ENCODE data around the gene SAMD4B.

DNA sequence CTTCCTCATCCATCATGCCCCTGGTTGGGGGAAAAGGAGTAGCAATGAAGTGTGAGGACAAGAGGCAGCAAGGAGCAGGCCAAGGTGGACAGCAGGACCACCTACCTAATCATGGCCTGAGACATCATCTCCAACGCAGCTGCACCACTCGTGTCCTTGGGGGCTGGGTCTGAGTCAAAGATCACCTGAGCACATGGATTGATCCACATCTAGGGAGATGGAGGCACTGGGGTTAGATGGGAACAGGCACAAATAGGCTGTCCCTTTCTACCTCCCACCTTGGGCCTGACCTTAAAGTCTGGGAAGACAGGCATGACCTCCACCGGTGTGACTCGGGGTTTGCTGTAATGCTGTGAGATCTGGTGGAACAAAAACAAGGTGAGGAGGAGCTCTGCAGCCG is 46.4 kb downstream of the SAMD4B start:
- TF ChIP-seq POLR2AphosphoS5 (IDR thresholded peaks at IDR 0.05; ENCODE audit: low read length) (no peak), PAX5 (IDR thresholded peaks at IDR 0.05; ENCODE audit: borderline replicate concordance, low read depth, low read length) (no peak), TAF1 (IDR thresholded peaks at IDR 0.05; ENCODE audit: borderline replicate concordance, low read depth, low read length) (no peak), GABPA (IDR thresholded peaks at IDR 0.05; ENCODE audit: low read depth) (no peak), ZSCAN29 (IDR thresholded peaks at IDR 0.05) (no peak), NRF1 (conservative IDR thresholded peaks at IDR 0.05; ENCODE audit: low read depth, low read length) (no peak), CREM (IDR thresholded peaks at IDR 0.05; ENCODE audit: low read depth) (no peak), MTA3 (IDR thresholded peaks at IDR 0.05; ENCODE audit: borderline replicate concordance, low read length) (no peak), RELA (IDR thresholded peaks at IDR 0.05; ENCODE audit: borderline replicate concordance, partially characterized antibody) (no peak)
- TF ChIP-seq, protein P1, sequence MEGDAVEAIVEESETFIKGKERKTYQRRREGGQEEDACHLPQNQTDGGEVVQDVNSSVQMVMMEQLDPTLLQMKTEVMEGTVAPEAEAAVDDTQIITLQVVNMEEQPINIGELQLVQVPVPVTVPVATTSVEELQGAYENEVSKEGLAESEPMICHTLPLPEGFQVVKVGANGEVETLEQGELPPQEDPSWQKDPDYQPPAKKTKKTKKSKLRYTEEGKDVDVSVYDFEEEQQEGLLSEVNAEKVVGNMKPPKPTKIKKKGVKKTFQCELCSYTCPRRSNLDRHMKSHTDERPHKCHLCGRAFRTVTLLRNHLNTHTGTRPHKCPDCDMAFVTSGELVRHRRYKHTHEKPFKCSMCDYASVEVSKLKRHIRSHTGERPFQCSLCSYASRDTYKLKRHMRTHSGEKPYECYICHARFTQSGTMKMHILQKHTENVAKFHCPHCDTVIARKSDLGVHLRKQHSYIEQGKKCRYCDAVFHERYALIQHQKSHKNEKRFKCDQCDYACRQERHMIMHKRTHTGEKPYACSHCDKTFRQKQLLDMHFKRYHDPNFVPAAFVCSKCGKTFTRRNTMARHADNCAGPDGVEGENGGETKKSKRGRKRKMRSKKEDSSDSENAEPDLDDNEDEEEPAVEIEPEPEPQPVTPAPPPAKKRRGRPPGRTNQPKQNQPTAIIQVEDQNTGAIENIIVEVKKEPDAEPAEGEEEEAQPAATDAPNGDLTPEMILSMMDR (IDR thresholded peaks at IDR 0.05 in 2 of 3, conservative IDR thresholded peaks at IDR 0.05 in 1 of 3; ENCODE audit: control insufficient read depth in 2 of 3, extremely low read depth in 1 of 3, insufficient read depth in 1 of 3, low read depth in 3 of 3, low read length in 3 of 3), result no peak
